Fibroblast of skin of left biceps (primary cell): ENCODE results near the gene RIPK3.

ENCODE experiments used
- DNase-seq, 2 experiments: peaks; one replicate each; pipeline ENCODE4 v3.0.0-alpha.2; 2013; ENCODE audit warnings: low read depth in 2 of 2

Gene RIPK3

DNA sequence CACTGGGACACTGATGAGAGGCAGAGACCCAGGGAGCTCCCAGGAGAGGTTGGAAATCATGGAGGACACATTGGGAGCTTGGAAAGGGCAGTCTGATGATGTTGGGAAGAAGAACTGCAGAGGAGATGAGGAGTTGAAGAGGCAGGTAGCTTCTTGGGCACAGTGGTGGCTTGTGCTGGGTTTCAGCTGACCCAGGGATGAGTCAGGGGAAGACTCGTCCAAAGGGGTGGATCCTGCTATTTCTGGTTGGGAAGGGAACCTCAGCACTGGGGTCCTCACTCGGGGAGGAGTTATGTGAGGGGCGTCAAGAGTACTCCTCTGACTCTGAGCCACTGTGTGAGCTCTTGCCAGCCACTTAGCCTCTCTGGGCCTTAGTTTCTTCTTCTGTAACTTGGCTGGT lies 16.4 kb downstream of the RIPK3 start:
- DNase-seq: no peak

DNA sequence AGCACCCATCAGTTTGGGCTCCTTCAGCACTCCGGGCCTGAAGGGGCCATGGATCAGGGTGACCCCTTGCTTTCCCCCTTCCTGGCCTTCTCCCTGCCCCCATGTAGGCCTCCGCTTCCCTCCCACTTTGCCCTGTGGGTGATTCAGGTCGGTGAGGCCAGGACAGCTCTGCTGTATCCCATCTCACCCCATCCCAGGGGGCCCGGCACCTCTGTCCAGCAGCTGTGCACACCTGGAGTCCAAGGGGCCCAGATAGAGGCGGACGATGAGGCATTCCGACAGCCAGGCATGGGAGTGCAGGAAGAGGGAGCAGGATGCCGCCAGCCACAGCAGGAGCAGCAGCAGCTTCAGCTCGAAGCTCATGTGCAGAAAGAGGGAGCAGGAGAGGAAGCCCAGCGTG lies 17.1 kb downstream of the RIPK3 start:
- no peak for DNase-seq

DNA sequence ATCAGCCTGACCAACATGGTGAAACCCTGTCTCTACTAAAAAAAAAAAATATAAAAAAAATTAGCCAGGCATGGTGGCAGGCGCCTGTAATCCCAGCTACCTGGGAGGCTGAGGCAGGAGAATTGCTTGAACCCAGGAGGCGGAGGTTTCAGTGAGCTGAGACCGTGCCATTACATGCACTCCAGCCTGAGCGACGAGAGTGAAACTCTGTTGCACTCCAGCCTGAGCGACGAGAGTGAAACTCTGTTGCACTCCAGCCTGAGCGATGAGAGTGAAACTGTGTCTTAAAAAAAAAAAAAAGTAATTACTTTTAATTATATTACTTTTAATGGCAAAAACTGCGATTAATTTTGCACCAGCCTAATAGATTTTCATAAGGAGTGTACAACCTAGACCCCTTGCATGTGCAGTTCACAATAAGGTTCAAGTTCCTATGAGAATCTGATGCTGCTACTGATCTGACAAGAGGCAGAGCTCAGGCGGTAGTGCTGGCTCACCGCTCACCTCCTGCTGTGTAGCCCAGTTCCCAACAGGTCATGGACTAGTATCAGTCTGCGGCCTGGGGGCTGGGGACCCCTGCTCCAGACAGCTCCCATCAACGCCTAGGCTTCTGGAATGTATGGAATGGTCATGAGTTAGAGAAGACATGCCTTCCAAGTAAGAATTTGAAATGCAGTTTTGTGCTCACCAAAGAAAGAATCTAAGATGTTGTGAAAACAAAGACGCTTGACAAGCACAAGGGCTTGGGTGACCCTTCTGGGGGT lies 18.4 kb downstream of the RIPK3 start:
- DNase-seq: no peak

DNA sequence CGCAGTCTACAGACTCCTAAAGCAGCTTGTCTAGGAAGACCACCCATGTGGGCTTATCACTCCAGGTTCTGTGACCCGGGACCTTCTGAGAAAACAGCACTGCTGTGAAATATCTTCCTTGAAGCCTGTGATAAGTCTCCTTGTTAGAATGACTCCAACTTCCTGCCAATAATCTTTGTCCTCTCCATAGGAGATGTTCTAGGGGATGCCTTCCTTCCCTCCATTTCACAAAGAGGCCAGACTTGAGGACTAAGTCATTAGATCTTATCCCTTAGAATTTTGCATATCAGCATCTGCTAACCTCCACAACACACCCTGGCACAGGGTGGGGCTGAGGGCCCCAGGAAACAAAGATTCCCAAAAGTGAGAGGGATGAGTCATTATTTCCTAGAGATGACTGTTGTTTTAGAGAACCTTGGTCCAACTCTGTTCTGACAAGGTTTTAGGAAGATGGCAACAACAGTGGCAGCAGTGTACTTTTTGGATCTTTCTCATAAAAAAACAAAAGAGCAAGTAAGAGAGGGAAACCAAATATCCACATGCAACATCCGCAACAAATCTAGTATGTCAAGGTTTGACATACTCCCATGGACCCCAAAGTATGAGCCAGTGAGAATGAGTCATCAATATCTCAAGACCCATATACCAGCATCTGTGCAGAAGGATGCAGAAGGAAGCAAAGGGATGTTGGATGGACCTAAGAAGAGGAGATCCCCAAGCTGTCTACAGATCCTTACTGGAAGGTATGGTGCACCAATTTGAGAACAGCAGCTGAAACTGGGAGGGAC lies 22.5 kb downstream of the RIPK3 start:
- DNase-seq: no peak

DNA sequence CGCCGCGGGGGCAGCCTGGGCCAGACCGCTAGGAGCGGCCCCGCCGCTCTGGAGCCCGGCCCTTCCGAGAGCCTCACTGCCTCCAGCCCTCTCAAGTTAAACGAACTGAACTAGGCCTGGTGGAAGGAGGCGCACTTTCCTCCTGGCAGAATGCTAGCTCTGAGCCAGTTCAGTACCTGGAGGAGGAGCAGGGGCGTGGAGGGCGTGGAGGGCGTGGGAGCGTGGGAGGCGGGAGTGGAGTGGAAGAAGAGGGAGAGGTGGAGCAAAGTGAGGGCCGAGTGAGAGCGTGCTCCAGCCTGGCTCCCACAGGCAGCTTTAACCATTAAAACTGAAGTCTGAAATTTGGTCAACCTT lies 23.2 kb downstream of the RIPK3 start:
- no peak for DNase-seq

DNA sequence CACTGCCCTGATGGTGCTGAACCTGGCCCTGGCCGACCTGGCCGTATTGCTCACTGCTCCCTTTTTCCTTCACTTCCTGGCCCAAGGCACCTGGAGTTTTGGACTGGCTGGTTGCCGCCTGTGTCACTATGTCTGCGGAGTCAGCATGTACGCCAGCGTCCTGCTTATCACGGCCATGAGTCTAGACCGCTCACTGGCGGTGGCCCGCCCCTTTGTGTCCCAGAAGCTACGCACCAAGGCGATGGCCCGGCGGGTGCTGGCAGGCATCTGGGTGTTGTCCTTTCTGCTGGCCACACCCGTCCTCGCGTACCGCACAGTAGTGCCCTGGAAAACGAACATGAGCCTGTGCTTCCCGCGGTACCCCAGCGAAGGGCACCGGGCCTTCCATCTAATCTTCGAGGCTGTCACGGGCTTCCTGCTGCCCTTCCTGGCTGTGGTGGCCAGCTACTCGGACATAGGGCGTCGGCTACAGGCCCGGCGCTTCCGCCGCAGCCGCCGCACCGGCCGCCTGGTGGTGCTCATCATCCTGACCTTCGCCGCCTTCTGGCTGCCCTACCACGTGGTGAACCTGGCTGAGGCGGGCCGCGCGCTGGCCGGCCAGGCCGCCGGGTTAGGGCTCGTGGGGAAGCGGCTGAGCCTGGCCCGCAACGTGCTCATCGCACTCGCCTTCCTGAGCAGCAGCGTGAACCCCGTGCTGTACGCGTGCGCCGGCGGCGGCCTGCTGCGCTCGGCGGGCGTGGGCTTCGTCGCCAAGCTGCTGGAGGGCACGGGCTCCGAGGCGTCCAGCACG lies 23.8 kb downstream of the RIPK3 start:
- no peak for DNase-seq

DNA sequence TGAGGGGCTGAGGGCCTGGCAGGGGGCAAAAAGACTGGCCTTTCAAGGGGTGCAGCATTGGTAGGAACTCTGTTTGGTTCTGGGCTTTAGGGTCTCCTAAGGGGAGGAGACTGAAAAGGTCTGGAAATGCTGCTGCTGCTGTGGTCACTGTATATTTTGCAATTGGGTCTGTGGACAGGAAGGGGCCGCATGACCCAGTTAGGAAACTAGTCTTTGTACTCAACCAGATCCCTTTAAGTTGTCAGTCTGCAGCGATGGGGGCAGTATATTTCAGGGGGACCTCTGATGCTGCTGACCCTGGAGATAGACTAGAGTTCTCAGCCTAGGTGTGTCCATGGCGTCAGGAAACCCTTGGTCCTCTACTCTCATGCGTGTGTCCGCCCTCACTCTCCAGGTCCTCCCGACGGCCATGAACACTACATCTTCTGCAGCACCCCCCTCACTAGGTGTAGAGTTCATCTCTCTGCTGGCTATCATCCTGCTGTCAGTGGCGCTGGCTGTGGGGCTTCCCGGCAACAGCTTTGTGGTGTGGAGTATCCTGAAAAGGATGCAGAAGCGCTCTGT lies 24.5 kb downstream of the RIPK3 start:
- no peak for DNase-seq

DNA sequence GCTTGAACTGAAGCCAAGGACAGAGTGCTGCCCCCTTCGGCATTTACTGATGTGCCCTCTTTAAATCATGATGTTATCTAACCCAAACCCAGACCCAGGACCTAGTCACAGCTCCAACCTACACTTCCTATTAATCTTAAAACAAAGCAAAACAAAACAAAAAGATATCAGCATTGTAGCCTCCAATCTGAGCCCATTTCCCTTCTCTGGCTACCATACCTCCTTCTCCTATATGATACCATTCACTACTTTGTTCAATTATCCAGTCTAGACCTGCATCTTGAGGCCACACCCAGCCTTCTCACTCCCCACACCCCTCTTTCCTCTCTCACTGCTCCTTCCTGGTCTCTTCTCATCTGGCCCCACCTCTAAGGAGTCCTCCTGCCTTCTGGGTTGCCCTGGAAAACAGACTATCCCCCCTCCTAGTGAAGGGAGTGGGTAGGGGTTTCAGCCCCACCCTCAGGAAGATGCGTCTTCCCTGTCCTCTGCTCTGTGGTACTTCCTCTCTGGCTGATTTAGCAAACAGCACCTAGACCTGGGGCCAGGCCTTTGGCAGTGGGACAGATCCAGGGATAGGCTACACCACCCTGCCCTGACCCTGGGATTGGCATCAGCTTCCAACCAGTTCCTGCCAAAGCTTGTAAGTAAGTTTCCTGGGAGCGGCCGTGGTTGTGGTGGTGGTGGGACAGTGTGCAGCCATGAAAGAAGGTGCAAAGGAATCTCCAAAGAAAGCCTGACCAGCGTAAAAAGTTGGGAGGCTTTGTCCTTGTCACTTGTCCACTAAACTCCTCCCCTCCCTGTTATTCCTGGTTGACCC lies 25.2 kb downstream of the RIPK3 start:
- no peak for DNase-seq

DNA sequence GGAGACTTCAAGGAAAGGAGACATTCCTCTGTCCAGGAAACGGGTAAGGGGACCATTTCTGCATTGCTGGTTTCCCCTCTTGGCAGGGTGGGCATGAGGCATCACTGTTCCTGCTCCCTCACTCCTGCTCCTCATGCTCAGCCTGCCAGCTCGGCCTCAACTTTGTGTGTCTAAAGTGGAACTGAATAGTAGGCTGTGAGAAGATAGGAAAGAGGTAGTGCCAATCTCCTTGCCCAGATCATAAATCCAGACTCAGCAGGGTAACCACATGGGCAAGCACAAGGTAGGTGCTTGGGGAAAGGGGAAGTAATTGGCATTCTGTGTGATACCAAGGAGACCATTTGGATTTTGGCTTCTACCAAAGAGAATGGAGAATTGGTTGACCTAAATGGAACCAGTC lies 25.9 kb downstream of the RIPK3 start:
- no peak for DNase-seq

DNA sequence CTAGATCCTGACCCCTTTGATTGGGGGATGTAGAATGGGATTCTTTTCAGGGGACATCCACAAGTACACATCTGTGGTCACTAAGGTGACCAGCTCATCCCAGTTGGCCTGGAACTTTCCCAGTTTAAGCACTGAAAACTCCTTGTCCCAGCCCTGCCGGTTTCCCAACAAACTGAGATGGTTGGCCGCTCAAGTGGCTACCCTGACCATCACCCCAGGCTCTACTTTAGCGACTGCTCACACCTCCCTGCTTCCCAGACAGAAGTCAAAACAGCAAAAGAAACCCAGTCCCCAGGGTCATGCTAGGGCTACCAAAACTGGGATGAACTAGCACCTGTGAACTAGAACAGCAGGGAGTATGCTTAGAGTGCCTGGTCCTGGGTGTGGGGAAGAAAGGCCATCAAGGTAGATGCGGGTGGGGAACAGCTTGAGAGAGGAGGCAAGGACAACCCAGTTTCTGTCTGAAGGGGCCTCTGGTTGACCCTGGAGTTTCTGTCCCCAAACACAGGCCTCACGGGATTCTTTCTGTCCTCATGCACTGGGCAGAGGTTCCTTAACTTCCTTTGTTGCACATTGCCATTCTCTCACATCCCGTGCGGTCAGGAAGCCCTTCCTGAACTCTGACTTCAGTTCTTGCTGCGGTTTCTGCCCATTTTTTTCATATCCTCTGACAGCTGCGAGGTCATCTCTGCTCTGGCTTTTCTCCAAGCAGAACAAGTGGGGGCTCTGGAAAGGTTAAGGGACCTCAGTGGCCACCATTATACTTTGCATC lies 26.9 kb downstream of the RIPK3 start:
- no peak for DNase-seq

DNA sequence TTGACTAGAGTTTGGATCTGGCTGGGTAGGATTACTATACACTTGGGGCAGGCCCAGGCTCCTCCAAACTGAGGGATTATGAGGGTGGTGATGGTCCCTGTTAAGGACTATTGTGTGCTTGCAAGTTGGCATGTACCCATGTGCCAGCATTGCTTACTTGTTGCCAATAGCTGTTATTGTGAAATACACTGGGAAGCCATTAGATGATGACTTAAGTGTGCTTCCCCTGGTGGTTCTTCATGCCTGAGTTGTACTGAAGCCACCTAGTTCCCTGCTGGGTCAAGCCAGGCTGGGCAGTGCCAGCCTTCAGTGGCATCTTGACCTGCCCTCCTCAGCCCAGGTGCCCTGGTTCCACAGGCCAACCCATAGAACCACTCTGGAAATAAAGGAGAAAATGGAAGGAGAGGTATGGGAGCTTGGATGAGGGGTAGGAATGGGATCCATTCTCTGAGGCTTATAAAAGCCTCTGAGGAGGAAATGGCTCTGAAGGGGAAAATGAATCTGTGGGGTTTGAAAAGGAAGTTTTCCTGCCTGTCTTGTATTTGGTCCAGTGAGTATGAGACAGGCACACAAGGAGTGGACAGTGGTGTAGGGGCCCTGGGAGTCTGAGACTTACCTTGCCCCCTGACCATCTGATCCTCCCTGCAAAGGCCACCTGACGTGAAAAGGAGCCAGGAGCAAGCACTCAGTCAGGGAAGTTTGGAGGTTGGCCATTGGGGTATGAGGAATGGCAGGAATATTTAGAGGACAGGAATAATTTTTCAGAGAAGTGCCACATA lies 27.8 kb downstream of the RIPK3 start:
- DNase-seq: no peak

DNA sequence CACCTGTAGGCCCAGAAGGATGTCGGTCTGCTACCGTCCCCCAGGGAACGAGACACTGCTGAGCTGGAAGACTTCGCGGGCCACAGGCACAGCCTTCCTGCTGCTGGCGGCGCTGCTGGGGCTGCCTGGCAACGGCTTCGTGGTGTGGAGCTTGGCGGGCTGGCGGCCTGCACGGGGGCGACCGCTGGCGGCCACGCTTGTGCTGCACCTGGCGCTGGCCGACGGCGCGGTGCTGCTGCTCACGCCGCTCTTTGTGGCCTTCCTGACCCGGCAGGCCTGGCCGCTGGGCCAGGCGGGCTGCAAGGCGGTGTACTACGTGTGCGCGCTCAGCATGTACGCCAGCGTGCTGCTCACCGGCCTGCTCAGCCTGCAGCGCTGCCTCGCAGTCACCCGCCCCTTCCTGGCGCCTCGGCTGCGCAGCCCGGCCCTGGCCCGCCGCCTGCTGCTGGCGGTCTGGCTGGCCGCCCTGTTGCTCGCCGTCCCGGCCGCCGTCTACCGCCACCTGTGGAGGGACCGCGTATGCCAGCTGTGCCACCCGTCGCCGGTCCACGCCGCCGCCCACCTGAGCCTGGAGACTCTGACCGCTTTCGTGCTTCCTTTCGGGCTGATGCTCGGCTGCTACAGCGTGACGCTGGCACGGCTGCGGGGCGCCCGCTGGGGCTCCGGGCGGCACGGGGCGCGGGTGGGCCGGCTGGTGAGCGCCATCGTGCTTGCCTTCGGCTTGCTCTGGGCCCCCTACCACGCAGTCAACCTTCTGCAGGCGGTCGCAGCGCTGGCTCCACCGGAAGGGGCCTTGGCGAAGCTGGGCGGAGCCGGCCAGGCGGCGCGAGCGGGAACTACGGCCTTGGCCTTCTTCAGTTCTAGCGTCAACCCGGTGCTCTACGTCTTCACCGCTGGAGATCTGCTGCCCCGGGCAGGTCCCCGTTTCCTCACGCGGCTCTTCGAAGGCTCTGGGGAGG lies 28.9 kb downstream of the RIPK3 start, which contains the start of gene LTB4R:
TSS of gene LTB4R (plus strand) at position 857 of the 959 bp plus-strand sequence. CDS start 4,150 bp downstream, outside the sequence.
- no peak for DNase-seq

DNA sequence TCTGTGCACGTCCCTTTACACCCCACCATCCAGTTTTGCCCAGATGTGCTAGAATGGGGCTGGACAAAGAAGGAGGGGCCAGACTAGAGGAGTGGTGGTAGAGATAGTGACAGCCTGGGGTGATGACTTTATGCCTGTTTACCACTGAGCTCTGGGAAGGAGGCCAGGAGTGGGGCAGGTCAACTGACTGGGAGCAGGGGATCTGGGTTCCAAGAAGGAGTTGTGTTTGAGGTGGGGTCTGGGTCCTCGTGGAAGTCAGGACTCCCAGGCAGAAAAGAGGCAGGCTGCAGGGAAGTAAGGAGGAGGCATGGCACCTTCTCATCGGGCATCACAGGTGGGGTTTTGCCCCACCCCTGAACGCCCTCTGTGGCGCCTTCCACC lies 29.5 kb downstream of the RIPK3 start:
- no peak for DNase-seq

DNA sequence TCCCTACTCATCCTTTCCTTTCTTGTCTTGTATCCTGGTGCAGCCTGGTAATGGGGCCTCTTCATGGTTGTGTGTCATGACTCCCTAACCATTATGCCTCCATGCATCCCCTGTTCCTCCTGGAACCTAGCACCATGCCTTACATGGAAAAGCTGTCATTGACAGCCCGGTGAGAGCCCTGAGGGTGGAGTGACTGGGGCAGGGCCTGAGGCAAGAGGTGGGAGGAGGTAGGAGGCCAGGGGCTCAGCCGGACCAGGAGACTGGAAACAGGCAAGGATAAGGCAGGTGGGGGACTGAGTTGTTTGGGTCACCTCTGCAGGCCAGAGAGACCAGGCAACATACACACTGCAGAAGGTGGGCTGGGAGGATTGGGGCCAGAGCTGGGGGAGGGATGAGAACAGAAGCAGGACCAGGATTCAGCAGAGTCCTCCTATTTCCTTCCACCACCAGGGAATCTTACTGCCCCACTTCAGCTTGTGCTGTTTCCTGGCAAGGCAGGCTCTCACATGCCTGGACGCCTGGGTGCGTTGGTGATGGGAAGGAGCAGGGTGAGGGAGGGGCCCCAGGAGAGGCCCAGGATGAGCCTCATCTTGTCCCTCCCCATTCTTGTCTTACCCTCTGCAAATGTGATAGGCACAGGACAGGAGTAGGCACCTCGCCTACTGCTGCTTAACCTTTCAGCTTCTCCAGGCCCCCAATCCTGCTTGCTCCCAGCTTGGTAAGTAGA lies 30.1 kb downstream of the RIPK3 start, which contains the start of gene LTB4R2:
TSS of gene LTB4R2 (plus strand) at position 603 of the 727 bp plus-strand sequence. CDS start 525 bp downstream, outside the sequence.
- DNase-seq: no peak

DNA sequence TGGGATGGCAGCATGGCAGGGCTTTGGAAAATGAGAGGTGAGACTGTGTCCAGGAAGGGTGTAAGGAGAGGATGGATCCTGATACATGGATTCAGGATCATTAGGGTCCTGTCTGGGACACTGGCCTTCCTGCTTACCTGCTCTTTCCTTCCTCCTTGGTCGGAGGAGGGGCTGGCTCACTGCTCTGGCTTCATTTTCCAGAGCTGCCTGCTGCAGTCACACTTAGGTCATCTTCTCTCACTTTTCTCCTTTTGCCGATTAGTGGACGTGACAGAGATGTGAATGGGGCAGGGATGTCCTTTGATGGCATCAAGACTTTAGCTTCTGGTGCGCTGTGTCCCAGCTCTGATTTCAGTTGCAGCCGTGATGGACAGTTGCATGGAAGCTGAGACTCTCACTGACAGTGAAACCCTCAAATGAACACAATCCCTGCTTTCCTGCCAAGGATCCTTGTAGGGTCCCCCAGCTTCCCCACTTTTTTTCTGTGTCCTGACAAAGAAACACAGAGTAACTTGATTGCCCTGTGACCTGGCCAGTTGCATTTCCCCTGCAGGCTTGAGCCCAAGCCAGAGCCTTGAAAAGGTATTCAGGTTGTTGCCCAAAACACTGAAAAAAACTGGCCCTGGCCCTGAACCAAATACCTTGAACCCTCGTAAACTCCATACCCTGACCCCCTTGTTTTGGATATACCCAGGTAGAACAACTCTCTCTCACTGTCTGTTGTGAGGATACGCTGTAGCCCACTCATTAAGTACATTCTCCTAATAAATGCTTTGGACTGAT lies 31.3 kb downstream of the RIPK3 start:
- DNase-seq: no peak

DNA sequence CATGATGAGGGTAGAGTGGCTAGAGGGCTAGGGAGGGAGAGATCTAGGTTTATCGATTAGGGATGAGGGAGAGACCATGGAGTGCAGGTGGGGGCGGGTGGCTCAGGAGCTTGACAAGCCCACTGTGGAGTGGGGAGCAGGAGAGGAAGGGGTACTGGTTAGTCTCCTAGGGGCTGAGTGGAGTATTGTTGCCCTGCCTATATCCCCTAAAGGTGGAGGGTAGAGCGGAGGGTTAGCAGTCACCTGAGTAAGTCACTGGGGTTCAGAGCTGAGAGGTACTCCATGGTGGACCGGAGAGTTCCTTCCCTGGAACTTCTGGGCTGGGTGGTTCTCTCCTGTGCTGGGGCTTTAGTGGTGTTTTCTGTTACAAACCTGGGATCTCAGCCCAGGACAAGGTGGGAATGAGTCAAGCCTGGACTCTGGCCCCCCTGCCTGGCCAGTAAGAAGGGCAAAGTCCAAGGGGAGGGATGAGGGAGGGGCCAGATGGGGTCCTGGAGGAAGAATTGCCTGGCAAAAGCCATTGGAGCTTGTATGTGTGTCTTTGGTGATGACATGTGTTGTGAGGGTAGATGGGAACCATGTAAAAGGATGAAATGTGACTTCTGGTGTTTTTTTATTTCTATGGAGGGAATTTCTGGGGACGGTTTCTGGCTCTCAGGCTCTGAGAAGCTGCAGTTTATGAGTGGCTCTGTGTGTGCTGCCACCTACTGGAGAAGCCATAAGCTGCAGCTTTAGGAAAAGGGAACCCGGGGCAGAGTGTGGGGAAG lies 32.0 kb downstream of the RIPK3 start, which contains the start of gene CIDEB:
TSS of gene CIDEB (minus strand) at position 403 of the 767 bp plus-strand sequence. CDS start at position 284, 119 bp downstream.
- no peak for DNase-seq
